HG03575 (cell line): ENCODE data around the gene AKT1.

Source experiments
- ATAC-seq: cut with Tn5 transposase; IDR thresholded peaks from one replicate; pipeline ENCODE4 v1.9.1; 2021; ENCODE audit not compliant: unreplicated experiment, insufficient number of reproducible peaks, low FRiP score; ENCODE audit errors: extremely low read depth

Gene AKT1

DNA sequence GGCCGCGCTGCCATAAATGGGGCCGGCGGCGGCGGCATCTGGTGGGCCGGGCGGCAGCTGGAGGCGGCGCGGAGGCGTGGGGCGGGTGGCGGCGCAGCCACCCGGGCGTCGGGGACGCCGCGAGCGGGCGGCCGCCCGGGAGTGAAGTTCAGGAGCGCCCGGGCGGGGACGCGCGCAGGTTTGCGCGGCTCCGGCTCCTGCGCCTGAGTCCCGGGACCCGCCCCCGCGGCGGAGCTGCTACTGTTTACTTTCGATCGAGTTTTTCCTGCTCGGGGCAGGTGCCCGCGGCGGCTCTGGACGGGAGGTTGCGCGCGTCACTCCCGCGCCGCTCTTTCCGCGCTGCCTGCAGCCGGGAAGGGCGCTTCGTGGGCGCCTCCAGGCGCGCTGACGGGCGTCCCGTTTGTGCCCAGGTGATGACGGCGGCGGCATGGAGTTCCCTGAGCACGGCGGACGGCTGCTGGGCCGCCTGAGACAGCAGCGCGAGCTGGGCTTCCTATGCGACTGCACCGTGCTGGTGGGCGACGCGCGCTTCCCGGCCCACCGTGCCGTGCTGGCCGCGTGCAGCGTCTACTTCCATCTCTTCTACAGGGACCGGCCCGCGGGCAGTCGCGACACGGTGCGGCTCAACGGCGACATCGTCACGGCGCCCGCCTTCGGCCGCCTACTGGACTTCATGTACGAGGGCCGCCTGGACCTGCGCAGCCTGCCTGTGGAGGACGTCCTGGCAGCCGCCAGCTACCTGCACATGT, 5.4 kb upstream of the AKT1 start, which contains the start of gene ZBTB42:
ZBTB42 (plus strand) TSS at position 331 of the 749 bp plus-strand sequence; CDS start at position 428, 97 bp downstream.
- no peak for ATAC-seq

DNA sequence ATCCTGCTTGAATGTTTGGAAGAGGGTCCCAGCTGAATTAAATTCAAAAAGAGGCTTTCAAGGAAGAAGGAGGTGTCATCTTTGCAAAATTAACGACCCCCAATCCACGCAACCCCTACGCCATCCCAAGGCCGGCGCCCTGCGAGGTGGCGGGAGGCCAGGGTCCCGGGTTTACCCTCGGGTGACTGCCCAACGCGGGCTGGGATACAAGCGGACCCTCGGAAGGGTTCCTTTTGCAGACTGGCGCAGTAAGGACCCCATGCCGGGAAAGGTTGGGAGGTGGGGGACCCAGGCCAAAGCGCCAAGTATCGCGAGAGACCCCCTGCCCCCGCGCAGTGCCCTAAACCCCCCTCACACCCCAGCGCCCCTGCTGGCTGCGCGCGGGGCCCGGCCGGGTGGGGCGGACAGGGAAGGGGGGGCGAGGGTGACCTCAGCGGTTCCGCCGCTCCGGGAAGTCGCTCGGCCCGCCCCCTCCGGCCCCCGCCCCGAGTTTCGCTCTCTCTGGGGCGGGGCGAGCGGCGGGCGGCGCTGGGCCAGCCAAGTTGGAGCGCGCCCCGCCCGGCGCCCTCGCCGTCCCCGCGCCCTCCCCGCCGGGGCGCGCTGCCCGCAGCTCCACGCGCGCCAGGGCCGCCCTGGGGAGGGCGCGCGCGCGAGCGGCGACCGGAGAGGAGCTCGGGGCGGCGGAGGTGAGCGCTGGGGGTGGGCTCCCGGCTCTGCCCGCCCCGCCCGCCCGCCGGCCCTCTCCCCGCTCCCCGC, 4.6 kb upstream of the AKT1 start:
- no peak for ATAC-seq

DNA sequence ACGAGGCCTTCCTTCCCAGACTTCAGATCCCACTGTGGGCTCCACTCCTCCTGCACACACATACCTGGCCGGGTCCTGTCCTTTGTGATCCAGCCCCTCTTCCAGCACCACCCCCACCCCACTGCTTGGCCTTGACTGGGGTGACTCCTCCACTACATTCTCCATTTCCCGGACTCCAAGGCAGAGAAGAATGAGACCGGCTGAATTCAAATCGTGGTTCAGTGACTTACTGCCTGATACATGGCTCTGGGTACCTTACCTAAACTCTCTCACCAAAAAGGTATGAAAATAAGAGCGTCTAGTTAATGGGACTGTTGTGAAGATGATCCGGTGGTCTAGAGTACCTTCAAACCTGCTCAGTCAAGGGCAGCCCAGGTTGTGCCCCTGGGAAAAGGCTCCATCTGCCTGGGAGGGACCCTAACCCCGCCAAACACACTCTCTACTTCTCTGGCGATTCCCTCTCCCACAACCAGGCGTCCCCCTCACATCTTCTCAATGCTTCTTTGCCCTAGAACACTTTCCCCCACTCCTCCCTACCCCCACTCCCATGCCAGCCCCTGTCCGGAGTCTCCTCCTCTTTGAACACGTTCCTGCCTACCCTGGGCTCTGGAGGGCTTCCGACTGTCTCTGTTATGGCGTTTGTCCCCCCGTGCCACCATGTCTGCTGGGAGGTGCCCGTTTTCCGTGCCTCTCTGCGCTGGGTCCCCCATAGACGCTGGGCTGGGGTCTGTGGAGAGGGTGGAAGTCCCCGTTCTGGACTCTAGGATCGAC, 3.9 kb upstream of the AKT1 start:
- ATAC-seq, result no peak

DNA sequence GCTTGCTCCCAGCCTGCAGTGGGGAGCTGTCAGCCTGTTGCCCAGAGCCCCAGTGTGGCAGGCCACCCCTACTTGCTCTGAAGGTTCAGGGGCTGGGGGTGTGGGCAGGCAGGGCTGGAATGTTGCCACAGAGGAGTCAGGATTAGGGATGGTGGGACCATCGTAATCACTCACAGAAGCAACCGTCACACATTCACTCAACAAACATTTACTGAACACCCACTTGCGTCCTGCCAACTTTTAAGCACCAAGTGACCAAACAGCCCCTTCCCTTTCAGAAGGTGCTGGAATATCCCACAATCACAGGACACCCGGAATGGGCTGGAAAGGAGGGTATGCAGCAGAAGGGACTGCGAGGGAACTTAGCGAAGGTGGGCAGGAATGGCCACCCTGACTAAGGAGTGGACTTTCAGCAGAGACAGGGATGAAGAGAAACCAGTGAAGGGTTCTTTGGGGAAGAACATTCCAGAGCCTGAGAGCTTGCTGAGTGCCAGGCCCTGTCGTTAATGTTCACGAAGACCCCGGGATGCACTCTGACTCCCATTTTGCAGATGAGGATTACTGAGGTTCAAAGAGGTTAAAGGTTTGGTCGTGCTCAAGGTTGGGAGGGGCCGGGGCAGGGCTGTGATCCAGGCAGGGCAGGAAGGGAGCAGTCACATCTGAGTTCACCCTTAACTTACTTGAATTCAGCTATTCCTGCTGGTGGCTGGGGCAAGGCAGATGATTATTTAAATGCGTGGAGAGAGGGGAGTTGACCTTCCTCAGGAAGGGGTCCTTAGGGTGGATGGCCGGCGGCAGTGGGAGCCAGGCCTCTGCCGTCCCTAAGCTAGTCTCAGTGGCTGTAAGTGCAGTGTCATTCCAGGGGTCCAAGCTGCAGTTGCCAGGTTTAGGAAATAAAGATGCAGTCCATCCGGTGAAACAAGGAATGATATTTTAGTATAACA, 3.0 kb upstream of the AKT1 start:
- no peak for ATAC-seq

- ATAC-seq, result no peak
These were observed 1.8 kb upstream of the AKT1 start for GRCh38 chr14:104797115-104798044.

DNA sequence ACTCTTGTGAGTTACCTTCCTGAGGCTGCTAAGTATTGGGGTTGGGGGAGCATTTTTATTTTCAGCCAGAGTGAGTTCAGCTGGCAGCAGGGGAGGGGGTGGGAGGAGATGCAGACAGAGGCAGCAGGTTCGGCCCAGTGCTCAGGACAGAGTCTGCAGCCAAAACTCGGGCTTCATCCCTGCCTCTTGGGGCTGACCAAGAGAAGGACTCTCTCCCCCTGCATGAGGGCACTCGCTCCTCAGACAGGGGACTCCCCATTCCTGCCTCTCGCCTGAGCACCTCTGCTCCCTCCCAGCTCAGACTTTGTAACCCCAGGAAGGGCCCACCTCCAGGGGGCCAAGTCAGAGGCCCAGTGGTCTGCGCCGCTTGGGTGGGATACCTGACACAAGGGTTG, 1.1 kb upstream of the AKT1 start:
- no peak for ATAC-seq

DNA sequence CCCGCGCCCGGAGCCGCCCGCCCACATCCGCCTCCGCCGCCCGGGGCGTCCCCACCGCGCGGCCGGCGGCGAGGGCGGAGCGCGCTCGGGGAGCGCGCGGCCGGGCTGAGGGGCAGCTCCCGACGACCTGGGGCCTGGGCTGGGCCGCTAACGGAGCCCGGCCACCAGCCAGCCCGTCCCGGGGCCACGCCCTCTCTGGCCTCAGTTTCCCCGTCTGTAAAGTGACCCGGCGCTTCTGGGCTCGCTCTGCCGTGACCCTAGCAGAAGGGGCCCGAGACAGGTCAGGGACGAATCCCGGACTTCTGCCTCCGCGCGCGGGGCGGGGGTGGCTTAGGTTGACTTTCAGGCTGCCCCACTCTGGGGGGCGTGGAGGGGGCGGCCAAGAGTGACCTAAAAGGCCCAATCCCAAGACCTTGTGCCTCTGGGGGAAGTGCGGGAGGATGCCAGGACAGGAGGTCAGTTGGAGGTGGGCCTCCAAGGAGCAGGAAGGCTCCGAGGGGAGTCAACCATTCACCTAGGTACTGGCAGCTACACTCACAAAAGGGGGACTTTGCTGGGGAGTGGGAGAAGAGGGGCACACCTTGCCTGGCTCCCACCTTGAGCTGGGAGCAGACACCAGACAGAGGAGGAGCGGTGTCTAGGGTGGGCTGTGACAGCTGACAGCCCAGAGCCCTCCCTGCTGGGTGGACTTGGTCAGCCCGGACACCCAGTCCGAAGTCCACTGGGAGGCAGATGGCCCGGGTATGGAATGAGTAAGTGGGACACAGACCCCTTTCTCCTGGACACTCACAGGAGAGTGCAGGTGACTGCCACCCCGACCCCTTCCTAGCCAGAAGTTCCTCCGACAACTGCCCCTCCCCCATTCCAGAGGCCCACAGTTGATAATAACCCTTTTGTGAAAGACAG, 486 bp upstream of the AKT1 start:
- ATAC-seq, result no peak

- ATAC-seq, result no peak
These were observed 936 bp downstream of the AKT1 start for GRCh38 chr14:104794631-104794992.

- ATAC-seq, result no peak
These were observed 1.4 kb downstream of the AKT1 start for GRCh38 chr14:104794099-104794498.

DNA sequence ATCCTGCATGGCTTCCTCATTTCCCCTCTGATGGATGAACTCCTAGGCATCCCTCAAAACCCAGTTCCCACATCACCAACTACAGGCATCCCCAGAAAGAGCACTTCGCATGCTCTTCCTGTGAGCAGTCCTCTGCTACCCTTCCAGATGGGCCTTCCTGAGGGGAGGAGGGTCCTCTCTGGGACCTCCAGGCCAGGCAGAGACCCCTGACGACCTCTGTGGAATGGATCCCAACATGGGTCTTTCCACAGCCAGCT, 1.9 kb downstream of the AKT1 start:
- no peak for ATAC-seq

DNA sequence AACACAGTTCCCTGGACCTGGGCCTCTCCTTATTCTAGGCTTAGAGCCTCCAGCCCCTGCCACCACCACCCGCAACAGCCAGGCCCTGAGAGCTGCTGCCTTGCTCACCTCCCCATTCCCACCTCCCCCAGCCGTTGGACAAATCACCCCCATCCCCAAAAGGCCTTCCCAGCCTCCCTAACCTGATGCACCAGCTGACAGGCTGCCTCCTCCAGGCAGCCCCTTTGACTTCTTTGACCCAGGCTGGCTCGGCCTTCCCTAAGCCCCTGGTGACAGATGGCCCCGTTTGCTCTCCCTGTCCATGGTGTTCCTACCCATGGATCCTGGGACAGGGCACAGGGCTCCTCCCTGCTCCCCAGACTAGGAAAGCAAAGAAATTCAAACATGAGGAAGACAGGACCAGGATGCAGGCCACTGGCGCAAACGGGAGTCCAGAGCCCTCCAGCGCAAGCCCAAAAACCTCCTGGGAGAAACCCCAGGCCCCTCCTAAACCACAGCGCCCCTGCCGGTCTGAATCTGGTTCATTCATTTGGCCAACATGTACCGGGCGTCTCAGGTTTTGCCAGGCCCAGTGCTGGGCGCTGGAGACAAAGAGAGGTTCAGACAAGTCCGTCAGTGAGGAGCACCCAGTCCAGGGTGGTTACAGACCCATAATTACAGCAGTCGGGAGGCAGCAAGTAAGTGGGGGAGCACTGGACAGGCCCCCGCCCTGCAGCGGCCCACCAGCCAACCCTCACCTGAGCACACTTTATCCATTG, 2.4 kb downstream of the AKT1 start:
- ATAC-seq, result no peak

GRCh38 chr14:104792101-104792884, 3.3 kb downstream of the AKT1 start:
- no peak for ATAC-seq

- ATAC-seq, result no peak
These were observed 4.1 kb downstream of the AKT1 start for GRCh38 chr14:104791425-104791824.

- no peak for ATAC-seq
These were observed 5.5 kb downstream of the AKT1 start for GRCh38 chr14:104789752-104790743.
